Activated CD4-positive, CD25-positive, alpha-beta regulatory T cell (primary cell): ENCODE data around the gene GPR137C.
"Not testable (repeated sequence)": the region's sequence is repeated elsewhere in the genome, so short reads cannot be mapped to it uniquely, and the experiment has no call there.

ENCODE experiments used
- DNase-seq, 4 experiments: peaks; one replicate each; lab custom pipeline; 2025; lab: John Stamatoyannopoulos, UW

GPR137C gene

GRCh38 chr14:52563120-52563519, 10.5 kb downstream of the GPR137C start:
- no peak for DNase-seq

GRCh38 chr14:52568454-52568853, 15.8 kb downstream of the GPR137C start:
- not testable (repeated sequence) for DNase-seq

GRCh38 chr14:52575858-52576257, 23.2 kb downstream of the GPR137C start:
- DNase-seq, result no peak

GRCh38 chr14:52583544-52583943, 30.9 kb downstream of the GPR137C start:
- DNase-seq, result no peak

- DNase-seq, result no peak
Measured at GRCh38 chr14:52589646-52590045, 37.0 kb downstream of the GPR137C start.

GRCh38 chr14:52590318-52590717, 37.7 kb downstream of the GPR137C start:
- DNase-seq, result no peak

GRCh38 chr14:52596320-52596719, 43.7 kb downstream of the GPR137C start:
- no peak for DNase-seq

GRCh38 chr14:52596861-52597260, 44.2 kb downstream of the GPR137C start:
- no peak for DNase-seq

GRCh38 chr14:52598568-52598967, 45.9 kb downstream of the GPR137C start:
- DNase-seq, result no peak

GRCh38 chr14:52599974-52600373, 47.3 kb downstream of the GPR137C start:
- DNase-seq, result no peak

- DNase-seq, result no peak
Measured at GRCh38 chr14:52602131-52602530, 49.5 kb downstream of the GPR137C start.

GRCh38 chr14:52607061-52607460, 54.4 kb downstream of the GPR137C start:
- no peak for DNase-seq

GRCh38 chr14:52609445-52610044, 56.9 kb downstream of the GPR137C start:
- no peak for DNase-seq

GRCh38 chr14:52610187-52610586, 57.6 kb downstream of the GPR137C start:
- no peak for DNase-seq

GRCh38 chr14:52618602-52619001, 66.0 kb downstream of the GPR137C start:
- no peak for DNase-seq

GRCh38 chr14:52619687-52620086, 67.1 kb downstream of the GPR137C start:
- no peak for DNase-seq

- no peak for DNase-seq
Measured at GRCh38 chr14:52640137-52640536, 87.5 kb downstream of the GPR137C start.

GRCh38 chr14:52641745-52642144, 89.1 kb downstream of the GPR137C start:
- DNase-seq, result no peak

- DNase-seq, result no peak
Measured at GRCh38 chr14:52649511-52649910, 96.9 kb downstream of the GPR137C start.

- no peak for DNase-seq
Measured at GRCh38 chr14:52650774-52651173, 98.1 kb downstream of the GPR137C start.

- DNase-seq, result no peak
Measured at GRCh38 chr14:52656905-52657304, 104.3 kb downstream of the GPR137C start.

- DNase-seq, result no peak
Measured at GRCh38 chr14:52660325-52660724, 107.7 kb downstream of the GPR137C start.

- DNase-seq, result no peak
Measured at GRCh38 chr14:52660832-52661231, 108.2 kb downstream of the GPR137C start.

GRCh38 chr14:52661314-52661713, 108.7 kb downstream of the GPR137C start:
- DNase-seq, result no peak

GRCh38 chr14:52663850-52664249, 111.2 kb downstream of the GPR137C start:
- no peak for DNase-seq
